Astrocyte (in vitro differentiated cells and primary cell): ENCODE results near the gene SCN8A. TPM values are rescaled to one million over a fixed set of nuclear protein-coding genes. Genes with fewer than 3 reads are reported as not detected.
A peak's percentile ranks its signal among the peaks of the same experiment; 100 is the strongest.

Experiments
- DNase-seq: peaks from one replicate; pipeline ENCODE4 v3.0.0-alpha.2; 2010; ENCODE audit warnings: low read depth
- FAIRE-seq: peaks from 2 replicates; lab custom pipeline; 2011; peaks lifted over from hg19 to GRCh38; lab: Jason Lieb, UNC
- H2AFZ ChIP-seq: 2 replicates; pipeline ENCODE4 v1.6.0; 2012; ENCODE audit warnings: low read depth, low read length, inconsistent platforms
- H3K27ac ChIP-seq: 2 replicates; pipeline ENCODE4 v1.5.1; 2011; ENCODE audit warnings: low read depth, low read length, inconsistent platforms
- H3K27me3 ChIP-seq: 2 replicates; pipeline ENCODE4 v1.6.0; 2011; ENCODE audit warnings: low read length, inconsistent platforms; ENCODE audit not compliant: insufficient read depth
- H3K36me3 ChIP-seq: 2 replicates; pipeline ENCODE4 v1.5.1; 2011; ENCODE audit warnings: low read length, inconsistent platforms; ENCODE audit not compliant: insufficient read depth
- H3K4me1 ChIP-seq: 2 replicates; pipeline ENCODE4 v1.5.1; 2011; ENCODE audit warnings: low read length, inconsistent platforms; ENCODE audit not compliant: insufficient read depth
- H3K4me2 ChIP-seq: 2 replicates; pipeline ENCODE4 v1.6.0; 2012; ENCODE audit warnings: low read length, inconsistent platforms
- H3K4me3 ChIP-seq: 2 replicates; pipeline ENCODE4 v1.5.1; 2011; ENCODE audit warnings: low read depth, mild to moderate bottlenecking, low read length, inconsistent platforms; ENCODE audit not compliant: insufficient read depth
- H3K79me2 ChIP-seq: 2 replicates; pipeline ENCODE4 v1.6.0; 2012; ENCODE audit warnings: mild to moderate bottlenecking, low read length, inconsistent platforms; ENCODE audit not compliant: insufficient read depth
- H3K9ac ChIP-seq: 2 replicates; pipeline ENCODE4 v1.6.0; 2012; ENCODE audit warnings: mild to moderate bottlenecking, low read length, inconsistent platforms
- H3K9me3 ChIP-seq: 2 replicates; pipeline ENCODE4 v1.5.1; 2012; ENCODE audit warnings: low read depth, mild to moderate bottlenecking, low read length, inconsistent platforms; ENCODE audit not compliant: insufficient read depth
- H4K20me1 ChIP-seq: 2 replicates; pipeline ENCODE4 v1.6.0; 2012; ENCODE audit warnings: low read length, inconsistent platforms; ENCODE audit not compliant: insufficient read depth
- H3K27ac Mint-ChIP-seq: one replicate; pipeline ENCODE4 v1.8.0; 2021; ENCODE audit warnings: mild to moderate bottlenecking, mixed read lengths; ENCODE audit not compliant: unreplicated experiment
- H3K27me3 Mint-ChIP-seq: one replicate; pipeline ENCODE4 v1.8.0; 2021; ENCODE audit warnings: low read depth, mixed read lengths; ENCODE audit not compliant: unreplicated experiment
- H3K36me3 Mint-ChIP-seq: one replicate; pipeline ENCODE4 v1.8.0; 2021; ENCODE audit warnings: low read depth, mixed read lengths; ENCODE audit not compliant: unreplicated experiment
- H3K4me1 Mint-ChIP-seq: one replicate; pipeline ENCODE4 v1.8.0; 2021; ENCODE audit warnings: low read depth, mixed read lengths; ENCODE audit not compliant: unreplicated experiment
- H3K4me3 Mint-ChIP-seq: one replicate; pipeline ENCODE4 v1.8.0; 2021; ENCODE audit warnings: mild to moderate bottlenecking, moderate library complexity, mixed read lengths; ENCODE audit not compliant: unreplicated experiment
- H3K9me3 Mint-ChIP-seq: one replicate; pipeline ENCODE4 v1.8.0; 2021; ENCODE audit warnings: mild to moderate bottlenecking, mixed read lengths; ENCODE audit not compliant: unreplicated experiment
- CTCF ChIP-seq: IDR thresholded peaks from 2 replicates; pipeline ENCODE4 v1.5.1; 2011; ENCODE audit warnings: low read depth, mild to moderate bottlenecking, inconsistent platforms, low read length, moderate library complexity; ENCODE audit not compliant: insufficient read depth
- EZH2 ChIP-seq: IDR thresholded peaks from 2 replicates; pipeline ENCODE4 v1.6.1; 2012; ENCODE audit warnings: mild to moderate bottlenecking, low read length, inconsistent platforms; ENCODE audit not compliant: insufficient read depth
- total RNA-seq: library from RNA; stranded (reverse); gene quantifications from 2 replicates; pipeline ENCODE4 v1.2.1, GENCODE V29; 2021

The SCN8A gene
- total RNA-seq, 1 donor from 2014 or later, result 6.5 TPM

DNA sequence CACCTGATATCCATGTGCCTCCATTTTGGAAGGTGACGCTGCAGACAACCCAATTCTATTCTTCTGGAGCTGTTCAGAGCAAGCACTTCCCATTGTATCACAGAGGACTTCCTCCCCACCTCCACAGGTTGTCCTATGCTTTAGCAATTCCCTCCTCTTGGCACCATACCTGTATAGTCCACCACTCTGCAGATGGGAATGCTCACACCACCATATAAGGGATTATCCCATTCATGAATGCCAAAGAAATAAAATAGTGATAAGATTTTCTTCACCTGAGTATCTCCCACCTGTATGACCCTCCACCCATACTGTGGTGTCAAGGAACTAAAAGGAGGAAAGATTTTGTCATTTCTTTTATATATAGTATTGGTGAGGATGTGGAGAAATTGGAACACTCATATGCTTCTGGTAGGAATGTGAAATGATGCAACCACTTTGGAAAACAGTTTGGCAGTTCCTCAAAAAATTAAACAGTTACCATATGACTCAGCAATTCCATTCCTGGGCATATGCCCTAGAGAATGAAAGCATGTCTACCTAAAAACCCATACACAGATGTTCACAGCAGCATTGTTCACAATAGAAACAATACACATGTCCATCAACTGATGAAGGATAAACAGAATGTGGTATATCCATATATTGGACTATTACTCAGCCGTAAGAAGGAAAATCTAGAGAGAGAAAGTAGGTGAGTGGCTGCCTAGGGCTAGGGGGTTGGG lies 182.3 kb downstream of the SCN8A start:
- FAIRE-seq (peak; percentile 78), DNase-seq (peak; percentile 64)
- Histone ChIP-seq H3K27me3 (no peaks in the 10 kb centered on the region), H3K27ac (no peak overlapping the region), H3K4me2 (no peak overlapping the region), H3K79me2 (no peaks in the 10 kb centered on the region), H2AFZ (no peak overlapping the region), H3K9me3 (peaks cover 6% of the 10 kb centered on the region), H3K36me3 (peaks cover 3% of the 10 kb centered on the region), H4K20me1 (no peaks in the 10 kb centered on the region), H3K4me3 (no peak overlapping the region), H3K4me1 (no peaks in the 10 kb centered on the region), H3K9ac (no peak overlapping the region)
- Mint-ChIP-seq H3K27ac (no peak overlapping the region), H3K4me3 (peak overlapping the region; percentile 54), H3K27me3 (no peaks in the 10 kb centered on the region), H3K36me3 (peaks cover 33% of the 10 kb centered on the region), H3K4me1 (peaks cover 1% of the 10 kb centered on the region), H3K9me3 (peaks cover 4% of the 10 kb centered on the region)
- TF ChIP-seq EZH2 (no peak), CTCF (no peak)

DNA sequence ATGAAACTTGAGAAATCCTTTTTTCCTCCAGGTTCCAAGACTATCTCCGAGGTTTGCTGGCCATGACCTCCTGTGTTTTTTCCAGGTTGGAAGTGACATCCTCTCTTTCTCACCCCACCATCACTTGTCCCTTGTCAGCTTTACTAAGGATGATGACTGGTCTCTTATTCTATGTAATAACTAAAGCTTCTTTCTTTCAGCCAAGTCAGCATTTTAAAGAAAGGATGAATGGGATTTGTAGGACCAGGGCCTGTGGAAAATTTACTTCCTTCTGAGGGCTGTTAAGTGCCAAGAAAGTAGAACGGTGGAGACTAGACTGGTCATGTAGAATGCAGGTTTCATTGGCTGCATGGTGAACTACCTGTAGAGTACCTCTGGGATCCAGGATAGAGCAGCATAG lies 183.9 kb downstream of the SCN8A start:
- H3K36me3 Mint-ChIP-seq, result peaks cover 25% of the 10 kb centered on the region
- H3K27me3 ChIP-seq, result no peaks in the 10 kb centered on the region
- H3K79me2 ChIP-seq, result no peaks in the 10 kb centered on the region
- no peaks in the 10 kb centered on the region for H4K20me1 ChIP-seq
- no peak overlapping the region for H3K4me3 ChIP-seq
- H3K4me2 ChIP-seq, result no peak overlapping the region
- TF ChIP-seq EZH2 (no peak), CTCF (no peak)
- H3K9ac ChIP-seq, result no peak overlapping the region
- H2AFZ ChIP-seq, result no peak overlapping the region
- H3K4me1 ChIP-seq, result no peaks in the 10 kb centered on the region
- peaks cover 4% of the 10 kb centered on the region for H3K9me3 Mint-ChIP-seq
- FAIRE-seq (no peak), DNase-seq (no peak)
- H3K36me3 ChIP-seq, result peaks cover 3% of the 10 kb centered on the region
- H3K4me3 Mint-ChIP-seq, result no peak overlapping the region
- peaks cover 1% of the 10 kb centered on the region for H3K4me1 Mint-ChIP-seq
- no peak overlapping the region for H3K27ac Mint-ChIP-seq
- H3K27ac ChIP-seq, result no peak overlapping the region
- peaks cover 6% of the 10 kb centered on the region for H3K9me3 ChIP-seq
- H3K27me3 Mint-ChIP-seq, result no peaks in the 10 kb centered on the region

DNA sequence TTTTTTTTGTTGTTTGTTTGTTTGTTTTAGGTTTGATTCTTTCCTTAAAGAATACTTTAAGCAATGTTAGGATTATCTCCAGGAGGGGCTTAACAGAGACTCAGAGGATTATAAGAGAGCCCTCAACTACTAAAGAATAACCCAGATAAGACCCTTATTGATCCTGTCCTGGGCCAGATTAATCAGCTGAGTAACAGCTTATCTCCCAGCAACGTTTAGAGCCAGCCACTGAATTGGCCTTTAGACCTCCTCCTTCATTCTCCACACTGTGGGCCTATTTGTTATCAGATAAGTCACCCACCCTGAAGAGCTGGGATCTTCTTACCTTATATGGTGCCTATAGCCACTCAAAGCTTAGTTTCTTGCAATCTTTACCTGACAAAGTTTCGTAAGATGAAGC lies 186.4 kb downstream of the SCN8A start:
- Histone ChIP-seq H3K4me3 (no peak overlapping the region), H4K20me1 (no peaks in the 10 kb centered on the region), H3K9ac (no peak overlapping the region), H3K4me1 (no peaks in the 10 kb centered on the region), H3K27ac (no peak overlapping the region), H3K9me3 (peaks cover 6% of the 10 kb centered on the region), H3K4me2 (no peak overlapping the region), H3K79me2 (no peaks in the 10 kb centered on the region), H3K27me3 (no peaks in the 10 kb centered on the region), H2AFZ (no peak overlapping the region), H3K36me3 (peaks cover 3% of the 10 kb centered on the region)
- H3K4me1 Mint-ChIP-seq, result peaks cover 1% of the 10 kb centered on the region
- peaks cover 4% of the 10 kb centered on the region for H3K9me3 Mint-ChIP-seq
- peaks cover 2% of the 10 kb centered on the region for H3K27me3 Mint-ChIP-seq
- FAIRE-seq (no peak), DNase-seq (no peak)
- H3K27ac Mint-ChIP-seq, result no peak overlapping the region
- no peak for TF ChIP-seq EZH2
- TF ChIP-seq CTCF, result no peak
- no peak overlapping the region for H3K4me3 Mint-ChIP-seq
- H3K36me3 Mint-ChIP-seq, result peaks cover 23% of the 10 kb centered on the region
